ENCODE data around the gene PPT1.

DNA sequence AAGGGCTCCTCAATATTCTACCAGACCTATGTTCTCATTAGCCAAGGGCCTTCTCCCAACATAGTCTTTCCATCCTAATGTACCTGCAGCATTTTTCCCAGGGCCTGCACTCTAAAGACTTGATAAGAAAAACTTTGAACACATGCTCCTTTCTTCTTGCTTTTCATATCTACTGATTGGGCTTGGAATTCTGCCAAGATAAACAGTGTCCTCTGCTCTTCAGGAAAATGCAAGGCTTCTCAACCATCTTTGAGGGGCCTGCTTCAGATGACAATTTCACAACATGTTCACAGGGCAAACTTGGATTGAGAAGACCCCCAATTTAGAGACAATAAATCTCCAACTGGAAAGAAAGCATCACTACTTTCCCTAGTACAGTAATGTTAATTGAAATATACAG is 25.8 kb upstream of the PPT1 start:
- TF ChIP-seq, protein P1, sequence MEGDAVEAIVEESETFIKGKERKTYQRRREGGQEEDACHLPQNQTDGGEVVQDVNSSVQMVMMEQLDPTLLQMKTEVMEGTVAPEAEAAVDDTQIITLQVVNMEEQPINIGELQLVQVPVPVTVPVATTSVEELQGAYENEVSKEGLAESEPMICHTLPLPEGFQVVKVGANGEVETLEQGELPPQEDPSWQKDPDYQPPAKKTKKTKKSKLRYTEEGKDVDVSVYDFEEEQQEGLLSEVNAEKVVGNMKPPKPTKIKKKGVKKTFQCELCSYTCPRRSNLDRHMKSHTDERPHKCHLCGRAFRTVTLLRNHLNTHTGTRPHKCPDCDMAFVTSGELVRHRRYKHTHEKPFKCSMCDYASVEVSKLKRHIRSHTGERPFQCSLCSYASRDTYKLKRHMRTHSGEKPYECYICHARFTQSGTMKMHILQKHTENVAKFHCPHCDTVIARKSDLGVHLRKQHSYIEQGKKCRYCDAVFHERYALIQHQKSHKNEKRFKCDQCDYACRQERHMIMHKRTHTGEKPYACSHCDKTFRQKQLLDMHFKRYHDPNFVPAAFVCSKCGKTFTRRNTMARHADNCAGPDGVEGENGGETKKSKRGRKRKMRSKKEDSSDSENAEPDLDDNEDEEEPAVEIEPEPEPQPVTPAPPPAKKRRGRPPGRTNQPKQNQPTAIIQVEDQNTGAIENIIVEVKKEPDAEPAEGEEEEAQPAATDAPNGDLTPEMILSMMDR (IDR thresholded peaks at IDR 0.05; ENCODE audit: insufficient read depth, low read length), result no peak
- no peak for TF ChIP-seq POLR2AphosphoS5 (IDR thresholded peaks at IDR 0.05; ENCODE audit: low read depth)
- TF ChIP-seq, protein P2, sequence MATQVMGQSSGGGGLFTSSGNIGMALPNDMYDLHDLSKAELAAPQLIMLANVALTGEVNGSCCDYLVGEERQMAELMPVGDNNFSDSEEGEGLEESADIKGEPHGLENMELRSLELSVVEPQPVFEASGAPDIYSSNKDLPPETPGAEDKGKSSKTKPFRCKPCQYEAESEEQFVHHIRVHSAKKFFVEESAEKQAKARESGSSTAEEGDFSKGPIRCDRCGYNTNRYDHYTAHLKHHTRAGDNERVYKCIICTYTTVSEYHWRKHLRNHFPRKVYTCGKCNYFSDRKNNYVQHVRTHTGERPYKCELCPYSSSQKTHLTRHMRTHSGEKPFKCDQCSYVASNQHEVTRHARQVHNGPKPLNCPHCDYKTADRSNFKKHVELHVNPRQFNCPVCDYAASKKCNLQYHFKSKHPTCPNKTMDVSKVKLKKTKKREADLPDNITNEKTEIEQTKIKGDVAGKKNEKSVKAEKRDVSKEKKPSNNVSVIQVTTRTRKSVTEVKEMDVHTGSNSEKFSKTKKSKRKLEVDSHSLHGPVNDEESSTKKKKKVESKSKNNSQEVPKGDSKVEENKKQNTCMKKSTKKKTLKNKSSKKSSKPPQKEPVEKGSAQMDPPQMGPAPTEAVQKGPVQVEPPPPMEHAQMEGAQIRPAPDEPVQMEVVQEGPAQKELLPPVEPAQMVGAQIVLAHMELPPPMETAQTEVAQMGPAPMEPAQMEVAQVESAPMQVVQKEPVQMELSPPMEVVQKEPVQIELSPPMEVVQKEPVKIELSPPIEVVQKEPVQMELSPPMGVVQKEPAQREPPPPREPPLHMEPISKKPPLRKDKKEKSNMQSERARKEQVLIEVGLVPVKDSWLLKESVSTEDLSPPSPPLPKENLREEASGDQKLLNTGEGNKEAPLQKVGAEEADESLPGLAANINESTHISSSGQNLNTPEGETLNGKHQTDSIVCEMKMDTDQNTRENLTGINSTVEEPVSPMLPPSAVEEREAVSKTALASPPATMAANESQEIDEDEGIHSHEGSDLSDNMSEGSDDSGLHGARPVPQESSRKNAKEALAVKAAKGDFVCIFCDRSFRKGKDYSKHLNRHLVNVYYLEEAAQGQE (IDR thresholded peaks at IDR 0.05; ENCODE audit: insufficient replicate concordance, low read depth), result no peak
- no peak for TF ChIP-seq GABPA (IDR thresholded peaks at IDR 0.05; ENCODE audit: low read depth)
- TF ChIP-seq SPI1 (IDR thresholded peaks at IDR 0.05; ENCODE audit: borderline replicate concordance, low read depth), result no peak
